BE2C (cell line): ENCODE measurements around the gene ABCC8.

Source experiments
- DNase-seq: peaks from one replicate; pipeline ENCODE4 v3.0.0-alpha.2; 2020
- H3K27me3 ChIP-seq: fragments of 250-450 bp; sonication (Bioruptor Pico); 2 replicates; pipeline ENCODE4 v1.5.1; 2020; ENCODE audit warnings: mild to moderate bottlenecking
- H3K36me3 ChIP-seq: fragments of 250-450 bp; sonication (Bioruptor Pico); 2 replicates; pipeline ENCODE4 v1.5.1; 2020; ENCODE audit warnings: mild to moderate bottlenecking
- H3K4me1 ChIP-seq: fragments of 250-450 bp; sonication (Bioruptor Pico); 2 replicates; pipeline ENCODE4 v1.5.1; 2020
- H3K4me3 ChIP-seq: 2 replicates; pipeline ENCODE4 v1.5.1; 2011; ENCODE audit warnings: low read depth, low read length
- H3K9me3 ChIP-seq: fragments of 250-450 bp; sonication (Bioruptor Pico); 2 replicates; pipeline ENCODE4 v1.5.1; 2020
- TF ChIP-seq, protein P1 (sequence below): IDR thresholded peaks from 2 replicates; pipeline ENCODE4 v1.5.1; 2012; ENCODE audit warnings: mild to moderate bottlenecking, low read depth, low read length

The ABCC8 gene

DNA sequence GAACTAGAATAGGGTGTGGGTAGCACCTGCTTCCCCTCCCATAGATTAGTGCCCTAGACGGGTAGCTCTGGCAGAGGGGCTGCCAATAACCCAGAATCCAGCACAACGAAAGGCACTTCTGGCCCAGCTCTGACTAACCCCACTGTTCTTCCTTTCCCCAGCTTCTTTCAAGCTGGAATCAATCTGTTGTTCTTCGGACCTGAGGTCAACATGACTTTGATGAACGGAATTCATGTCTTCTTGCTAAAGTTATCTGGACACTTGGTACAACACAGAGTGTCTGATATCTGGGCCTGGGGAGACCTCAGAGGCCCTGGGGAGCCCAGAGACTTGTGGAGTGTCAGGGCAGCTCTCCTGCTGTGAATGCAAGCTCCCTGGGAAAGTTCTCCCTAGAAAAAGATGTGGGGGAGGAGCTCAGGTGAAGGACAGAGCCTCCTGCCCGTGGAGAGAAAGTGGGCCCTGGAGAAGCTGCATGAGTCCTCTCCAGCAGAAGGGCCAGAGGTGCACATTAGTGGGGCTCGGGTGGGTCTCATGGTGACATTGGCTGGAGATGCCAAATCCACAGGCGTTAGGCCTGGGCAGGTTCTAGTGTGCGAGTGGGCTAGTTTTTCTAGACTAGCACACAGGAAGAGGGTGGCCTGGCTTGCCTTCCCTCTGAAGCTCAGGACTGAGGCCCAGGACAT, 94.5 kb downstream of the ABCC8 start:
- Histone ChIP-seq H3K36me3 (no peaks in the 10 kb centered on the region), H3K4me1 (no peaks in the 10 kb centered on the region), H3K27me3 (no peaks in the 10 kb centered on the region), H3K4me3 (no peak overlapping the region), H3K9me3 (no peaks in the 10 kb centered on the region)
- DNase-seq, result no peak
- TF ChIP-seq, protein P1, sequence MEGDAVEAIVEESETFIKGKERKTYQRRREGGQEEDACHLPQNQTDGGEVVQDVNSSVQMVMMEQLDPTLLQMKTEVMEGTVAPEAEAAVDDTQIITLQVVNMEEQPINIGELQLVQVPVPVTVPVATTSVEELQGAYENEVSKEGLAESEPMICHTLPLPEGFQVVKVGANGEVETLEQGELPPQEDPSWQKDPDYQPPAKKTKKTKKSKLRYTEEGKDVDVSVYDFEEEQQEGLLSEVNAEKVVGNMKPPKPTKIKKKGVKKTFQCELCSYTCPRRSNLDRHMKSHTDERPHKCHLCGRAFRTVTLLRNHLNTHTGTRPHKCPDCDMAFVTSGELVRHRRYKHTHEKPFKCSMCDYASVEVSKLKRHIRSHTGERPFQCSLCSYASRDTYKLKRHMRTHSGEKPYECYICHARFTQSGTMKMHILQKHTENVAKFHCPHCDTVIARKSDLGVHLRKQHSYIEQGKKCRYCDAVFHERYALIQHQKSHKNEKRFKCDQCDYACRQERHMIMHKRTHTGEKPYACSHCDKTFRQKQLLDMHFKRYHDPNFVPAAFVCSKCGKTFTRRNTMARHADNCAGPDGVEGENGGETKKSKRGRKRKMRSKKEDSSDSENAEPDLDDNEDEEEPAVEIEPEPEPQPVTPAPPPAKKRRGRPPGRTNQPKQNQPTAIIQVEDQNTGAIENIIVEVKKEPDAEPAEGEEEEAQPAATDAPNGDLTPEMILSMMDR, result no peak

DNA sequence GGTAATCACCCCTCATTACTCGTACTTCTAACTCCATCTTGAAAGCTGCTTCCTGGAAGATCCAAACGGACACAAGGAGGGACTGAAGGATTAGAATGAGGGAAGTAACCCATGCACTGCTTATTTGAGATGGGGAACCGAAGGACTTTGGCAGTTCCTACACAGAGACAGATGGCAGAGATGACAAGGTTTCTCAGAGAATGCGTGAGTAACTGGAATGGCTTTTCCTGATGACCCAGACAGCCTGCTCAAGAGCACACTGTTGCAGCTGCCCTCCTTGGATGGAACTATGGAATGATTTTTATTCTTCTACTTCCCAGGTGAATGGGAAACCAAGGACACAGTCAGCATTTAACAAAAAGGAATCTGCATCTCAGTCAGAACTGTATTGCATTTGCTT, 95.5 kb downstream of the ABCC8 start:
- Histone ChIP-seq H3K9me3 (no peaks in the 10 kb centered on the region), H3K4me3 (no peak overlapping the region), H3K27me3 (no peaks in the 10 kb centered on the region), H3K4me1 (no peaks in the 10 kb centered on the region), H3K36me3 (no peaks in the 10 kb centered on the region)
- TF ChIP-seq, protein P1, result no peak
- DNase-seq, result no peak

DNA sequence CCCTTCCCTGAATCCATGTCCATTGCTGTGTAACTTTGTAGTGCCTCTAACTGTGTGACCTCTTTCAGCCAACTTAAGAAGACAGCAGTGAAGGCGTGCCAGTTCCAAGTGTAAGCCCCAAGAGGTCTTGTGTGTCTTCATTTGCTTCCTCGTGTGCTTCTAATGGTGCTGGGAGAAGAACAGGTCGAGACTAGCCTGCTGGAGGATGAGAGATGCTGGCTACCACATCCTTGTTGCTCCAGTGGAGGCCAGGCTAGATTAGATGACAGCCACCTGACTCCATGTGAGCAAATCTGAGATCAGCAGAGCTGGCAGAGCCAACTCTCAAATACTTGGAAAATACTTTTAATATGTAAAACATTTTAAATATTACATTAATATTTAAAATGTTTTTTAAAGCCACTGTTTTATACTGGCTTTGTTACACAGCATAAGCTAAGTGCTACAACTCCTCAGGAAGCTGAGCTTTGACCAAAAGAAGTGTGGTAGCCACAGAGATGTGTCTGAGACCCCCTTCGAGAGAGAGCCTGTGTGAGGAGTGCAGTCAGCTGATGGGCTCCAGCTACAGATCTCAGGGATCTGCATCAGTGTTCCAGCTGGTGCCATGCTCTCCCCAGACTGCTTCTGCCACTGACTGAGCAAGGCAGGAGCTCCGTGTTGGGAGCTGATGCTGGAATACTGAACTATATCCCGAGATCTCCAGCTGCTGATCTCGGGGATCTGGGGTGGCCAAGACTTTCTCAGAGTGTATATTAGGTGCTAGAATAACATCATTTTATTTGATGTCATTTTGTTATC, 97.1 kb downstream of the ABCC8 start:
- no peak overlapping the region for H3K4me3 ChIP-seq
- H3K27me3 ChIP-seq, result no peaks in the 10 kb centered on the region
- no peak for DNase-seq
- no peaks in the 10 kb centered on the region for H3K9me3 ChIP-seq
- no peaks in the 10 kb centered on the region for H3K36me3 ChIP-seq
- H3K4me1 ChIP-seq, result no peaks in the 10 kb centered on the region
- TF ChIP-seq, protein P1, result no peak

DNA sequence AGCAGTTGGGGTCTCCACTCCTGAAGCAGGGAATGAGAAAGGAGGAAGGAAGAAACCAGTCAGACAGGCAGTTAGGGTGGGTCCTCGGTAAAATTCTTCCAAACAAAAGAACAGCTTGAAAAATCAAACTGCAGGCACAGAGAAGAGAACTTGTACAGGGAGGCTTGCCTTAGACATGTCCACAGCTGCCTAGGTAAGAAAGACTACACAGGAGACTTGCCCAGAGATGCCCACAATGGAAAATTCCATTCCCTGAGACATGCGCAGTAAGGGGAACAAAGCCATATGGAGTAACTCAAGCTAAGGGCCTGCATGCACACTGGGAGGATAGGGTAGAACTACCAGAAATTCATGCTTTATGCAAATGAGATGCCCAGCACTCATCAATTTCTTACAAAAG, 98.0 kb downstream of the ABCC8 start:
- DNase-seq, result no peak
- Histone ChIP-seq H3K27me3 (no peaks in the 10 kb centered on the region), H3K4me3 (no peak overlapping the region), H3K36me3 (no peaks in the 10 kb centered on the region), H3K9me3 (no peaks in the 10 kb centered on the region), H3K4me1 (no peaks in the 10 kb centered on the region)
- TF ChIP-seq, protein P1, result no peak

DNA sequence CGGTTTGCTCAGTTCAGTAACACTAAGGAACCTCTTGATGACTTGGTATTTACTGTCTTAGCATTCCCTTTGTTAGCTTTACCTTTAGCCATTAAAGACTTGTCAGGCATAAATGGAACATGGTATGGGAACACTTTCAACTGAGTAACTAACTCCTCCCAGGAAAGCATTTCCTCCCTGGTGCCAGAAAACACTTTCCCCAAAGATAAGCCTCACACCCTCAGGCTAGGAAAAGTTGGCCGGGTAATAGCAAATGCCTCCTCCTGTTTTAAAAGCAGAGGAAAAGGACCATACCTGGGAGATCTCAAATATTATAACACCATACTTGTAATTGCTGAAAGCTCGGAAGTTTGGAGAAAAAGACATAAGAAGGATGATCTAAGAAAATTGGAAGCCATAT, 100.2 kb downstream of the ABCC8 start:
- H3K4me1 ChIP-seq, result no peaks in the 10 kb centered on the region
- TF ChIP-seq, protein P1, result no peak
- no peak for DNase-seq
- no peaks in the 10 kb centered on the region for H3K9me3 ChIP-seq
- H3K27me3 ChIP-seq, result no peaks in the 10 kb centered on the region
- no peaks in the 10 kb centered on the region for H3K36me3 ChIP-seq
- no peak overlapping the region for H3K4me3 ChIP-seq

DNA sequence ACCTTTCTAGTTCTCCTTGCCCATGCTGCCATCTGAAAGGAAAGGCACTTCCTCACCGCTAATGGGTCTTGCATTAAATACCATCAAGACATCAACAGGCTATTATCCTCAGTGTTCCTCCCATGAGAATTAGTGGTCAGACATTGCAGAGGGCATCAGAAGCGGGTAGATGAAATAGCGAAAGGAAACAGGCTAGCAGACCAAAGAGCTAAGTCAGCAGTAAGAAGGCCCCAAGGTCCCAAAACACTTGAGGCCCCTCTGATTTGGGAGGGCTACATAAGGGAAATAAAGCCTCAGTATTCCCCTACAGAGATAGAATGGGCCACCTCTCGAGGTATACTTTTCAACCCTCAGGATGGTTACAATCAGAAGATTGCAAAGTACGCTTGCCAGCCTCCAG, 101.1 kb downstream of the ABCC8 start:
- no peak for DNase-seq
- no peaks in the 10 kb centered on the region for H3K9me3 ChIP-seq
- no peak overlapping the region for H3K4me3 ChIP-seq
- no peaks in the 10 kb centered on the region for H3K4me1 ChIP-seq
- TF ChIP-seq, protein P1, result no peak
- H3K27me3 ChIP-seq, result no peaks in the 10 kb centered on the region
- H3K36me3 ChIP-seq, result no peaks in the 10 kb centered on the region
